Right cardiac atrium (tissue), 5 donors: Measurements from ENCODE around the gene BEAN1. TPM values are rescaled to one million over a fixed set of nuclear protein-coding genes. Genes with fewer than 3 reads are reported as not detected.
"Not testable (repeated sequence)": the region's sequence is repeated elsewhere in the genome, so short reads cannot be mapped to it uniquely, and the experiment has no call there.

ENCODE experiments used
- ATAC-seq, 2 donors: fragments of 200-7000 bp; cut with Tn5 transposase; one replicate each; pipeline versions ENCODE4 v1.8.0 to v1.9.1; 2020; ENCODE audit warnings: moderate library complexity in 2 of 2, mild to moderate bottlenecking in 1 of 2
- DNase-seq, 3 donors: peaks; one replicate each; pipeline ENCODE4 v3.0.0-alpha.2; 2020
- H3K27ac ChIP-seq: one replicate; pipeline ENCODE4 v1.5.1; 2013; ENCODE audit warnings: mild to moderate bottlenecking, low read length, control low read depth, moderate library complexity
- H3K27me3 ChIP-seq: one replicate; pipeline ENCODE4 v1.6.1; 2013; ENCODE audit not compliant: control insufficient read depth, insufficient read depth
- H3K4me1 ChIP-seq: one replicate; pipeline ENCODE4 v1.6.1; 2013; ENCODE audit warnings: low read length; ENCODE audit not compliant: control insufficient read depth, insufficient read depth
- H3K4me3 ChIP-seq: one replicate; pipeline ENCODE4 v1.5.1; 2013; ENCODE audit warnings: low read length, control low read depth
- H3K9me3 ChIP-seq: one replicate; pipeline ENCODE4 v1.6.1; 2013; ENCODE audit warnings: low read length; ENCODE audit not compliant: control insufficient read depth
- WGBS: extraction: QIAGEN DNeasy Blood & Tissue Kit; methylation state at CpG from one replicate; pipeline ENCODE4 v1.1.7; 2013; 5-methylcytosine and 5-hydroxymethylcytosine counted together
- intact Hi-C, 4 donors: fragments of 100-400 bp; cut with DNase I; formaldehyde crosslinking; loops; one replicate each; pipeline versions ENCODE4 v1.11.0 to v1.14.0; 2022 to 2023
- polyA plus RNA-seq: library from polyadenylated mRNA; stranded (reverse); fragments of 200-250 nt; gene quantifications from one replicate; pipeline ENCODE4 v1.2.3, GENCODE V29; 2013
- total RNA-seq, 4 donors: library from RNA; stranded (reverse); fragmentation: NEBNext Ultra II Directional; extraction: Animal tissue kit (Norgen Biotek cat#: 25700); gene quantifications; one replicate each; pipeline ENCODE4 v1.2.1, GENCODE V29; 2021
- donor health status: healthy with polysubstance abuse.
- donor health status: DM: no; HTN: yes; CAD: no.
- donor health status: DM: no; HTN: no; CAD: no.
- donor health status: DM: no; HTN: yes; CAD: no; lungs with severe emphysema.
- donor health status: DM: yes; HTN: yes; CAD: no.

BEAN1 gene
- total and polyA plus RNA-seq, 5 donors, result 0.41 to 1.5 (median 1.1) TPM

- Histone ChIP-seq H3K9me3 (no peaks in the 10 kb centered on the region), H3K4me1 (peaks cover 9% of the 10 kb centered on the region), H3K27me3 (no peaks in the 10 kb centered on the region), H3K4me3 (no peak overlapping the region), H3K27ac (no peak overlapping the region)
- ATAC-seq (no peak), DNase-seq (no peak)
- intact Hi-C loops, result loop anchor here in 2 of 4 donors (5.0 to 10.0 kb wide), 2 partner anchors 115 to 132 kb away; partner anchors contain the start of gene CMTM3 (in 1 of the 2)
- 82% methylated on average over 2 of the region's 2 CpGs for WGBS
These were observed 62.3 kb downstream of the BEAN1 start for GRCh38 chr16:66489385-66489784.

GRCh38 chr16:66489818-66490217 lies 62.7 kb downstream of the BEAN1 start:
- Histone ChIP-seq H3K27ac (no peak overlapping the region), H3K9me3 (no peaks in the 10 kb centered on the region), H3K4me1 (peaks cover 9% of the 10 kb centered on the region), H3K27me3 (no peaks in the 10 kb centered on the region), H3K4me3 (no peak overlapping the region)
- 92% methylated on average over 5 of the region's 5 CpGs for WGBS
- intact Hi-C loops, result loop anchor here in 2 of 4 donors (5.0 to 10.0 kb wide), 2 partner anchors 115 to 133 kb away; partner anchors contain the start of gene CMTM3 (in 1 of the 2)
- no peak for DNase-seq
- no peak for ATAC-seq

GRCh38 chr16:66490774-66491715 lies 64.0 kb downstream of the BEAN1 start:
- intact Hi-C loops, result no loop called here
- WGBS, result 72% methylated on average over 8 of the region's 8 CpGs
- H3K27ac ChIP-seq, result no peak overlapping the region
- peaks cover 9% of the 10 kb centered on the region for H3K4me1 ChIP-seq
- ATAC-seq, result peak; percentile 17 to 41
- H3K9me3 ChIP-seq, result no peaks in the 10 kb centered on the region
- no peak for DNase-seq
- no peak overlapping the region for H3K4me3 ChIP-seq
- H3K27me3 ChIP-seq, result no peaks in the 10 kb centered on the region

GRCh38 chr16:66491716-66492064 lies 64.6 kb downstream of the BEAN1 start:
- Histone ChIP-seq H3K27me3 (no peaks in the 10 kb centered on the region), H3K9me3 (no peaks in the 10 kb centered on the region), H3K4me3 (no peak overlapping the region), H3K27ac (no peak overlapping the region), H3K4me1 (peaks cover 6% of the 10 kb centered on the region)
- intact Hi-C loops, result no loop called here
- DNase-seq, result no peak
- ATAC-seq, result no peak
- WGBS, result 89% methylated on average over 7 of the region's 7 CpGs

- Histone ChIP-seq H3K9me3 (no peaks in the 10 kb centered on the region), H3K4me3 (no peak overlapping the region), H3K4me1 (no peaks in the 10 kb centered on the region), H3K27ac (no peak overlapping the region), H3K27me3 (no peaks in the 10 kb centered on the region)
- 92% methylated on average over 14 of the region's 14 CpGs for WGBS
- intact Hi-C loops, result no loop called here
- ATAC-seq (peak in 1 of 2 donors; percentile 15), DNase-seq (no peak)
These were observed 66.7 kb downstream of the BEAN1 start for GRCh38 chr16:66493490-66494401.

- ATAC-seq, result no peak
- H3K4me1 ChIP-seq, result no peaks in the 10 kb centered on the region
- intact Hi-C loops, result no loop called here
- H3K27ac ChIP-seq, result no peak overlapping the region
- WGBS, result 97% methylated on average over 2 of the region's 2 CpGs
- H3K9me3 ChIP-seq, result no peaks in the 10 kb centered on the region
- no peak overlapping the region for H3K4me3 ChIP-seq
- no peak for DNase-seq
- H3K27me3 ChIP-seq, result no peaks in the 10 kb centered on the region
These were observed 67.8 kb downstream of the BEAN1 start for GRCh38 chr16:66494916-66495315.

GRCh38 chr16:66495440-66495839 lies 68.3 kb downstream of the BEAN1 start:
- H3K27ac ChIP-seq, result no peak overlapping the region
- WGBS, result 90% methylated on average over 2 of the region's 2 CpGs
- H3K4me3 ChIP-seq, result no peak overlapping the region
- intact Hi-C loops, result no loop called here
- H3K27me3 ChIP-seq, result no peaks in the 10 kb centered on the region
- H3K9me3 ChIP-seq, result no peaks in the 10 kb centered on the region
- no peaks in the 10 kb centered on the region for H3K4me1 ChIP-seq
- DNase-seq (no peak), ATAC-seq (no peak)

GRCh38 chr16:66496226-66496625 lies 69.1 kb downstream of the BEAN1 start:
- H3K27me3 ChIP-seq, intact Hi-C loops, H3K27ac ChIP-seq, H3K9me3 ChIP-seq, H3K4me3 ChIP-seq, DNase-seq, H3K4me1 ChIP-seq, ATAC-seq: not testable (repeated sequence)
- 98% methylated on average over 6 of the region's 10 CpGs for WGBS

GRCh38 chr16:66497921-66498320 lies 70.8 kb downstream of the BEAN1 start:
- DNase-seq, H3K27me3 ChIP-seq, intact Hi-C loops, H3K27ac ChIP-seq, H3K4me1 ChIP-seq, H3K4me3 ChIP-seq, ATAC-seq, H3K9me3 ChIP-seq: not testable (repeated sequence)
- WGBS, result 91% methylated on average over 1 of the region's 2 CpGs

GRCh38 chr16:66501563-66501962 lies 74.5 kb downstream of the BEAN1 start:
- H3K27me3 ChIP-seq, H3K4me1 ChIP-seq, H3K9me3 ChIP-seq, ATAC-seq, H3K27ac ChIP-seq, intact Hi-C loops, DNase-seq, H3K4me3 ChIP-seq: not testable (repeated sequence)
- WGBS, result 95% methylated on average over 4 of the region's 4 CpGs
